Astrocyte (in vitro differentiated cells and primary cell): ENCODE results near the gene SMIM33. TPM values are rescaled to one million over a fixed set of nuclear protein-coding genes. Genes with fewer than 3 reads are reported as not detected.

ENCODE experiments used
- DNase-seq: peaks from one replicate; pipeline ENCODE4 v3.0.0-alpha.2; 2010; ENCODE audit warnings: low read depth
- FAIRE-seq: peaks from 2 replicates; lab custom pipeline; 2011; peaks lifted over from hg19 to GRCh38; lab: Jason Lieb, UNC
- H2AFZ ChIP-seq: 2 replicates; pipeline ENCODE4 v1.6.0; 2012; ENCODE audit warnings: low read depth, low read length, inconsistent platforms
- H3K27ac ChIP-seq: 2 replicates; pipeline ENCODE4 v1.5.1; 2011; ENCODE audit warnings: low read depth, low read length, inconsistent platforms
- H3K27me3 ChIP-seq: 2 replicates; pipeline ENCODE4 v1.6.0; 2011; ENCODE audit warnings: low read length, inconsistent platforms; ENCODE audit not compliant: insufficient read depth
- H3K36me3 ChIP-seq: 2 replicates; pipeline ENCODE4 v1.5.1; 2011; ENCODE audit warnings: low read length, inconsistent platforms; ENCODE audit not compliant: insufficient read depth
- H3K4me1 ChIP-seq: 2 replicates; pipeline ENCODE4 v1.5.1; 2011; ENCODE audit warnings: low read length, inconsistent platforms; ENCODE audit not compliant: insufficient read depth
- H3K4me2 ChIP-seq: 2 replicates; pipeline ENCODE4 v1.6.0; 2012; ENCODE audit warnings: low read length, inconsistent platforms
- H3K4me3 ChIP-seq: 2 replicates; pipeline ENCODE4 v1.5.1; 2011; ENCODE audit warnings: low read depth, mild to moderate bottlenecking, low read length, inconsistent platforms; ENCODE audit not compliant: insufficient read depth
- H3K79me2 ChIP-seq: 2 replicates; pipeline ENCODE4 v1.6.0; 2012; ENCODE audit warnings: mild to moderate bottlenecking, low read length, inconsistent platforms; ENCODE audit not compliant: insufficient read depth
- H3K9ac ChIP-seq: 2 replicates; pipeline ENCODE4 v1.6.0; 2012; ENCODE audit warnings: mild to moderate bottlenecking, low read length, inconsistent platforms
- H3K9me3 ChIP-seq: 2 replicates; pipeline ENCODE4 v1.5.1; 2012; ENCODE audit warnings: low read depth, mild to moderate bottlenecking, low read length, inconsistent platforms; ENCODE audit not compliant: insufficient read depth
- H4K20me1 ChIP-seq: 2 replicates; pipeline ENCODE4 v1.6.0; 2012; ENCODE audit warnings: low read length, inconsistent platforms; ENCODE audit not compliant: insufficient read depth
- H3K27ac Mint-ChIP-seq: one replicate; pipeline ENCODE4 v1.8.0; 2021; ENCODE audit warnings: mild to moderate bottlenecking, mixed read lengths; ENCODE audit not compliant: unreplicated experiment
- H3K27me3 Mint-ChIP-seq: one replicate; pipeline ENCODE4 v1.8.0; 2021; ENCODE audit warnings: low read depth, mixed read lengths; ENCODE audit not compliant: unreplicated experiment
- H3K36me3 Mint-ChIP-seq: one replicate; pipeline ENCODE4 v1.8.0; 2021; ENCODE audit warnings: low read depth, mixed read lengths; ENCODE audit not compliant: unreplicated experiment
- H3K4me1 Mint-ChIP-seq: one replicate; pipeline ENCODE4 v1.8.0; 2021; ENCODE audit warnings: low read depth, mixed read lengths; ENCODE audit not compliant: unreplicated experiment
- H3K4me3 Mint-ChIP-seq: one replicate; pipeline ENCODE4 v1.8.0; 2021; ENCODE audit warnings: mild to moderate bottlenecking, moderate library complexity, mixed read lengths; ENCODE audit not compliant: unreplicated experiment
- H3K9me3 Mint-ChIP-seq: one replicate; pipeline ENCODE4 v1.8.0; 2021; ENCODE audit warnings: mild to moderate bottlenecking, mixed read lengths; ENCODE audit not compliant: unreplicated experiment
- EZH2 ChIP-seq: IDR thresholded peaks from 2 replicates; pipeline ENCODE4 v1.6.1; 2012; ENCODE audit warnings: mild to moderate bottlenecking, low read length, inconsistent platforms; ENCODE audit not compliant: insufficient read depth
- total RNA-seq: library from RNA; stranded (reverse); gene quantifications from 2 replicates; pipeline ENCODE4 v1.2.1, GENCODE V29; 2021
- TF ChIP-seq, protein P1 (sequence below): IDR thresholded peaks from 2 replicates; pipeline ENCODE4 v1.5.1; 2011; ENCODE audit warnings: low read depth, mild to moderate bottlenecking, inconsistent platforms, low read length, moderate library complexity; ENCODE audit not compliant: insufficient read depth

Gene SMIM33
- total RNA-seq, 1 donor from 2014 or later, result not detected

DNA sequence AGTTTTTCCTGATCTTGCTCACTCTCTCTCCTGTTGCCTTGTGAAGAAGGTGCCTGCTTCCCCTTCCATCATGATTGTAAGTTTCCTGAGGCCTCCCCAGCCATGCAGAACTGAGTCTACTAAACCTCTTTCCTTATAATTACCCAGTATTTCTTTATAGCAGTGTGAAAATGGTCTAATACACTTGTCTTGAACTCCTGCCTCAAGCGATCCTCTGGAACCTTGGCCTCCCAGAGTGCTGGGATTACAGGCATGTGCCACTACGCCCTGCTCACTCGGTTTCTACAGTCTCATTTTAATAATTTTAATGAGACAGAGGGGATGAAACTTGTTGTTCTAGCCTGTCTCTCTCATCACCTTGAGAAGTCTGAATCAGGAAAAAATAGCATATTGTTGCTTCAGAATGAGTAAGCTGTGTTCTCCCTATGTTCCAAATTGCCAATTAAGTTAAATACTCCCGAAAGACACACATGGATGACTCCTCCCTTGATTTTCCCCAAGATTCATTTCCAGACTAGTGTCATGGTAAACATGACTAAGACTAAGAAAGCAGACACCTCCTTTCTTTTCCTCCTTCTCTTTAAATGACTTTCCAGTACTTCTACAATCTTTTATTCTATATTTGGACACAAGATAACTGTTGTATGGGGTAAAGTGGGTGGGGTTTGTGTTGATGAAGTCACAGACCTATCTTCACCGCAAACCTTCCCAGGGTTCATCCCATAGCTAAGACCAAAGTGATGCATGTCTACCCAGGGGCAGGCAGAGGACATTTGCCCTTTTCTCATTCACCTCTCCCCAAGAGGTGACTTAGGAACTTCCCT lies 23.6 kb upstream of the SMIM33 start:
- H3K27ac Mint-ChIP-seq, result no peak overlapping the region
- FAIRE-seq, result no peak

DNA sequence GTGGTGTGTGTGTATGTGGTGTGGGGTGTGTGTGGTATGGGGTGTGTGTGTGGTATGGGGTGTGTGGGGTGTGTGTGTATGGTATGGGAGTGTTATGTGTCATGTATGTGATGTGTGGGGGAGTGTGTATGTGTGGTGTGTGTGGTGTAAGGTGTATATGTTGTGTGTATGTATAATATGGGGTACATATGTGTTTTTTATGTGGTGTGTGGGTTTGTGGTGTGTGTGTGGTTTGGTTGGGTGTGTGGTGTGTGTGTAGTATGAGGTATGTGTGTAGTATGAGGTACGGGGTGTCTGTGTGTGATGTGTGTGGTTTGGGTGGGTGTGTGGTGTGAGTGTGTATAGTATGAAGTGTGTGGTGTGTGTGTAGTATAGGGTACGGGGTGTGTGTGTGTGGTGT lies 19.6 kb upstream of the SMIM33 start:
- H4K20me1 ChIP-seq, result no peaks in the 10 kb centered on the region
- no peak overlapping the region for H2AFZ ChIP-seq
- no peak overlapping the region for H3K4me2 ChIP-seq
- no peak overlapping the region for H3K27ac ChIP-seq
- H3K79me2 ChIP-seq, result no peaks in the 10 kb centered on the region
- no peak overlapping the region for H3K4me3 ChIP-seq
- peaks cover 5% of the 10 kb centered on the region for H3K27me3 Mint-ChIP-seq
- H3K36me3 ChIP-seq, result peaks cover 5% of the 10 kb centered on the region
- H3K36me3 Mint-ChIP-seq, result no peaks in the 10 kb centered on the region
- DNase-seq (no peak), FAIRE-seq (no peak)
- H3K27ac Mint-ChIP-seq, result no peak overlapping the region
- H3K9ac ChIP-seq, result peak overlapping the region; percentile 3
- no peak overlapping the region for H3K4me3 Mint-ChIP-seq
- no peaks in the 10 kb centered on the region for H3K27me3 ChIP-seq
- H3K9me3 ChIP-seq, result no peaks in the 10 kb centered on the region
- no peaks in the 10 kb centered on the region for H3K9me3 Mint-ChIP-seq
- no peaks in the 10 kb centered on the region for H3K4me1 ChIP-seq
- no peak for TF ChIP-seq EZH2
- TF ChIP-seq, protein P1, sequence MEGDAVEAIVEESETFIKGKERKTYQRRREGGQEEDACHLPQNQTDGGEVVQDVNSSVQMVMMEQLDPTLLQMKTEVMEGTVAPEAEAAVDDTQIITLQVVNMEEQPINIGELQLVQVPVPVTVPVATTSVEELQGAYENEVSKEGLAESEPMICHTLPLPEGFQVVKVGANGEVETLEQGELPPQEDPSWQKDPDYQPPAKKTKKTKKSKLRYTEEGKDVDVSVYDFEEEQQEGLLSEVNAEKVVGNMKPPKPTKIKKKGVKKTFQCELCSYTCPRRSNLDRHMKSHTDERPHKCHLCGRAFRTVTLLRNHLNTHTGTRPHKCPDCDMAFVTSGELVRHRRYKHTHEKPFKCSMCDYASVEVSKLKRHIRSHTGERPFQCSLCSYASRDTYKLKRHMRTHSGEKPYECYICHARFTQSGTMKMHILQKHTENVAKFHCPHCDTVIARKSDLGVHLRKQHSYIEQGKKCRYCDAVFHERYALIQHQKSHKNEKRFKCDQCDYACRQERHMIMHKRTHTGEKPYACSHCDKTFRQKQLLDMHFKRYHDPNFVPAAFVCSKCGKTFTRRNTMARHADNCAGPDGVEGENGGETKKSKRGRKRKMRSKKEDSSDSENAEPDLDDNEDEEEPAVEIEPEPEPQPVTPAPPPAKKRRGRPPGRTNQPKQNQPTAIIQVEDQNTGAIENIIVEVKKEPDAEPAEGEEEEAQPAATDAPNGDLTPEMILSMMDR, result no peak
- H3K4me1 Mint-ChIP-seq, result peaks cover 4% of the 10 kb centered on the region

More for the DNA sequence above, 23.6 kb upstream of the SMIM33 start:
- Histone ChIP-seq H3K4me2 (no peak overlapping the region), H3K36me3 (peaks cover 3% of the 10 kb centered on the region), H3K27me3 (no peaks in the 10 kb centered on the region), H4K20me1 (no peaks in the 10 kb centered on the region), H2AFZ (no peak overlapping the region), H3K9me3 (no peaks in the 10 kb centered on the region), H3K4me3 (no peak overlapping the region), H3K9ac (no peak overlapping the region), H3K27ac (no peak overlapping the region), H3K79me2 (no peaks in the 10 kb centered on the region), H3K4me1 (peaks cover 30% of the 10 kb centered on the region)
- Mint-ChIP-seq H3K27me3 (peaks cover 5% of the 10 kb centered on the region), H3K36me3 (no peaks in the 10 kb centered on the region), H3K9me3 (no peaks in the 10 kb centered on the region), H3K4me3 (no peak overlapping the region), H3K4me1 (peaks cover 11% of the 10 kb centered on the region)
- peak; percentile 31 for DNase-seq
- TF ChIP-seq, protein P1, result no peak
- no peak for TF ChIP-seq EZH2
